GM20000 (cell line): Measurements from ENCODE around the gene FAM204A.

Source experiments
- DNase-seq: peaks from one replicate; pipeline ENCODE4 v3.0.0; 2012; ENCODE audit warnings: low spot score
- TF ChIP-seq, protein P1 (sequence below): IDR thresholded peaks from 2 replicates; pipeline ENCODE4 v1.5.1; 2012; ENCODE audit warnings: mild to moderate bottlenecking, control low read depth; ENCODE audit errors: extremely low read depth, missing control alignments

Gene FAM204A

DNA sequence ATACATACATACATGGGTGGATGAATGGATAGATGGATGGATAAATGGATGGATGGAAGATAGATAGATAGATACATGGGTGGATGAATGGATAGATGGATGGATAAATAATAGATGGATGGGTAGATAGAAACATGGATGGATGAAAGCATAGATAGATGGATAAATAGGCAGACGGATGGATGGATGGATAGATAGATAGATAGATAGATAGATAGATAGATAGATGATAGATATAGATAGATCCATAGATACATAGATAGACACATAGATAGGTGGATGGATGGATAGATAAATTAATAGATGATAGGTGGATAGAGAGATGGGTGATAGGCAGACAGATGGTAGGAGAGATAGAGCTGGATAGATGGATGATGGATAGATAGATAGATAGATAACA, 68.5 kb downstream of the FAM204A start:
- no peak for DNase-seq
- TF ChIP-seq, protein P1, sequence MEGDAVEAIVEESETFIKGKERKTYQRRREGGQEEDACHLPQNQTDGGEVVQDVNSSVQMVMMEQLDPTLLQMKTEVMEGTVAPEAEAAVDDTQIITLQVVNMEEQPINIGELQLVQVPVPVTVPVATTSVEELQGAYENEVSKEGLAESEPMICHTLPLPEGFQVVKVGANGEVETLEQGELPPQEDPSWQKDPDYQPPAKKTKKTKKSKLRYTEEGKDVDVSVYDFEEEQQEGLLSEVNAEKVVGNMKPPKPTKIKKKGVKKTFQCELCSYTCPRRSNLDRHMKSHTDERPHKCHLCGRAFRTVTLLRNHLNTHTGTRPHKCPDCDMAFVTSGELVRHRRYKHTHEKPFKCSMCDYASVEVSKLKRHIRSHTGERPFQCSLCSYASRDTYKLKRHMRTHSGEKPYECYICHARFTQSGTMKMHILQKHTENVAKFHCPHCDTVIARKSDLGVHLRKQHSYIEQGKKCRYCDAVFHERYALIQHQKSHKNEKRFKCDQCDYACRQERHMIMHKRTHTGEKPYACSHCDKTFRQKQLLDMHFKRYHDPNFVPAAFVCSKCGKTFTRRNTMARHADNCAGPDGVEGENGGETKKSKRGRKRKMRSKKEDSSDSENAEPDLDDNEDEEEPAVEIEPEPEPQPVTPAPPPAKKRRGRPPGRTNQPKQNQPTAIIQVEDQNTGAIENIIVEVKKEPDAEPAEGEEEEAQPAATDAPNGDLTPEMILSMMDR, result no peak

DNA sequence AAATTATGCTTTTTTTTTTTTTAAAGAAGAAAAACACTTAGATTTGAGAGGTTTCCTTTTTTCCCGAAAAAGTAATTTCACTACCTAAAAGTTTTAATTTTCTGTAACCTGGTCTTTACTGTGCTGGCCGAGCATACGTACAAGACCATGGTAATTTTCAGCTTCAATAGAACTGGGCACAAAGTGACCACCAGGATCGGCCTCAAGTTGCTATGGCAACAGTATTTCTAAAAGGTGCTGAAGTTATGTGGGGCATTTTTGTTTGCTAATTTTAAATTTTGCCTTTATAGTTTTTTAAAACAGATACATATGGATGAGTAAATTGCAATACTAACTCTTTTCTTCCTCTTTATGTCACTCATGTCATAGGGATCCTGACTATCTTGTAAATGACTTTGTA, 69.4 kb downstream of the FAM204A start:
- no peak for DNase-seq
- TF ChIP-seq, protein P1, result no peak

DNA sequence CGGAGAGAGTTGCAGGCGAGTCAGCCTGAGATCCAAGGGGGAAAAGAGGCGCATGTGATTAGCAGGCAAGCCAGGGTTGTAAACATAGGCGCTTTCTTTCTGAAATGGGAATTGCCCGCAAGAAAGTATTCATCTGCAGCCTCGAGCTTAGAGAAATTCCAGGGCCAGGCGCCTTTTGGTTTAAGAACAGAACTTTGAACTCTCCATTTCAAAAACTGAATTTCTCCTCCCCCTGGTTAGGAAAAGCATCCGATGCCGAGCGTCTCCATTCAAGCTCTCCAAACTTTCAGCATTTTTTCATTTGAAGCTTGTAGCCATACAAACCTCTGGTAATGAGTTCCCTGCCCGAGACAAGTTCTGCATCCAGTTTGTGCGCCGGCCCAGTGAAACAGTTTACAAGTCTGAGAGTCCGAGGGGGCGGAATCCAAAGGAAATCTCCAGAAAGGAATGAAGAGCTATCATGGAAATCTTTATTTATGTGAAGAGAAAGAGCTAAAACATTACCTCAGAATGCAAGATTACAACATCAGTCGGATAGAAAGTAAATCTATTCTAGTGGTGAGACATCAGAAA, 69.9 kb downstream of the FAM204A start:
- TF ChIP-seq, protein P1, result no peak
- no peak for DNase-seq

DNA sequence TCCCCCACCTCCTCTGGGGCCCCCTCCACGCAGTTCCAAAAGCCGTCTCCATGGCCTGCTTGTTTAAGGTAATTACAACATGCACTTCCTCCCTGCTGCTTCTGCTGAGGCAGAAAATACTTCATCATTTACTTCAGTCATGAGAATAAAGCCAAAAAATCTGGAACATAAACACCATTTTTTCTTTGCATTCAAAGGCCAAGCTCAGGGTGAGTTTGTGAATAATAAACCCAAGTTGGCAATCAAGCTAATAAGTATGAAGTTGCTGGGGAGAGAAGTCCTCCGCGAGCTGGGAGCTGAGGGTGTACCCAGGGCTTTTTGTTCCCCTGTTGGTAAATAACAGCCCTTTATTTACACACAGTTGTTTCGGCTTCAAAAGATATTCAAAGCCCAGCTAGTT, 70.5 kb downstream of the FAM204A start:
- TF ChIP-seq, protein P1, result no peak
- no peak for DNase-seq

DNA sequence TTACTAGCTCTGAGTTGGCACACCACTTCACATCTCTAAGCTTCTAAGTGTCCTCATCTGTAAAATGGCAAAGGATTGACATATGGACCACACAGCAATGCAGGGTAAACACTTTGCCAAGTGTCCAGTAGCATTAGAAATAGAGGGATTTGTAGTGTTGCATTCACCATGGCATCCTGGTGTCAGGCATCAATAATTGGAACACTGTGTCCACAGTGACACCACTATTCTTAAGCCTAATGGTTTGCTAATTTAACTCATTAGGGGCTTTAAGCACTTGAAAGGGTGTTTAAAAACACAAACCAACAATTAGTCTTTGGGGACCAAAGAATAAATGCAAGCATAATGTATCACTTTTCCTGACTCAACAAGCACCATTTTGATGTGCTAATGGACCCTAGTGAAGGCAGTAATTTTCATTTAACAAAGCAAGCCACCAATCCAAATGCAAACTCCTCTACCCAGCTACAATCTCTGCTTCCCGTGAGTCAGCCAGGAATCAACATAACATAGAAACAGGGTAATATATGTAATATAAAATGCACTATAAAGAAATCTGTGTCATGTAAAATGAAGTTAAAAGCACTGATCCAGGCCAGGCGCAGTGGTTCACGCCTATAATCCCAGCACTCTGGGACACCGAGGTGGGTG, 75.9 kb downstream of the FAM204A start:
- no peak for DNase-seq
- TF ChIP-seq, protein P1, result no peak

DNA sequence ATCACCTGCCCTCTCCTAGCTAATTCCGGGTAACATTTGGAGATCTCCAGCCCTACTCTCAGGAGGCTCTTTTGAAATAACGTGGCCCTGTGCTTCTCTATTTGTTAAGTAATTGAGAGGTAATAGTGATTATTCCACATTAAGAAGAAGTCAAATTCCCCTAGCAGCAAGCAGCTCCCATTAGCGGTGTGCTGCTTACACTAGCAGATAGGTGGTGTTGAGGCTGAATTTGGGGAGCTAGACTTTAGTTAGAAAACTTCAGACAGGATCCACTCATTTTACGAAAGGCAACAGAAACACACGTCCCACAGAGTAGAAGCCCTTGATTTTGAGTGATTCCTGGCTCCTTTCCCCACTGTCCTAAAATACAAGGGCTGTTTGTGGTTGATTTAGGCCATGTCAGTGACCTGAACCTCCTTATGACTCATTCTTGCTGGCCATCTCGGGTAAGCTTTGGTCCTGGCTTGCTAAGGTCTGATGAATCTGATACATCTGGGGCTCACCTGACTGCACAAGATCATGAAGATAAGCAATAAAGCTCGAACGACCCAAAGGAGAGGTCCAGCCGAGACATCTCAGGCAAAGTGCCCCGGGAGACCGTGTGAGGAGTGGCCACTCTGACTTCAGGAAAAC, 77.2 kb downstream of the FAM204A start:
- TF ChIP-seq, protein P1, result no peak
- no peak for DNase-seq

DNA sequence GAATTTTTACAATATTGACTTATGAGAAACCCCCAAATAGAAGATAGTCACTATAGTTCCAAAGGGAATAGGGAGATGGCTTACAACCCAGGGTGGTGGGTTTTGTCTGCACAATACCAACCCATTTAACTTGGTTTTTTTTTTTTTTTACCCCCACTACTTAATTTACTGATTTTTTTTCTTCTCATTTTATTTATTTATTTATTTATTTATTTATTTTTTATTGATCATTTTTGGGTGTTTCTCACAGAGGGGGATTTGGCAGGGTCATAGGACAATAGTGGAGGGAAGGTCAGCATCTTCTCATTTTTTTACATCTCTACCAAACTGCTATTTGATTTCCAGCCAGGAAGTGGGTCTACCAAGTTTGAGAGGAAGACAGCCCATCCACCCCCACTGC, 77.9 kb downstream of the FAM204A start:
- no peak for DNase-seq
- TF ChIP-seq, protein P1, result no peak
